CD4-positive, CD25-positive, alpha-beta regulatory T cell (primary cell): ENCODE results near the gene RNLS. TPM values are rescaled to one million over a fixed set of nuclear protein-coding genes. Genes with fewer than 3 reads are reported as not detected.
"Not testable (repeated sequence)": the region's sequence is repeated elsewhere in the genome, so short reads cannot be mapped to it uniquely, and the experiment has no call there.

Experiments
- ATAC-seq, 2 donors: fragments of 150-1000 bp; cut with Tn5 transposase; one replicate each; pipeline ENCODE4 v1.10.0; 2021; ENCODE audit warnings: low read depth in 2 of 2, moderate number of reproducible peaks in 2 of 2, moderate library complexity in 1 of 2
- DNase-seq, 3 donors: peaks; one replicate each; pipeline versions ENCODE4 v3.0.0 to v3.0.0-alpha.2; 2012 to 2022; ENCODE audit warnings: mixed read lengths in 1 of 3
- H3K27ac ChIP-seq: one replicate; pipeline ENCODE4 v1.7.0; 2013; ENCODE audit warnings: mild to moderate bottlenecking, low read length; ENCODE audit not compliant: insufficient read depth, poor library complexity, severe bottlenecking
- H3K27me3 ChIP-seq: one replicate; pipeline ENCODE4 v1.7.0; 2013; ENCODE audit warnings: low read length; ENCODE audit not compliant: control insufficient read depth, insufficient read depth
- H3K36me3 ChIP-seq: one replicate; pipeline ENCODE4 v1.7.0; 2013; ENCODE audit warnings: mild to moderate bottlenecking, low read length, moderate library complexity; ENCODE audit not compliant: control insufficient read depth, insufficient read depth
- H3K4me1 ChIP-seq: 2 replicates; pipeline ENCODE4 v1.7.0; 2013; ENCODE audit warnings: mild to moderate bottlenecking, low read length; ENCODE audit not compliant: insufficient read depth, control insufficient read depth, poor library complexity, severe bottlenecking
- H3K4me3 ChIP-seq: one replicate; pipeline ENCODE4 v1.7.0; 2013; ENCODE audit warnings: low read depth, mild to moderate bottlenecking, low read length, moderate library complexity
- H3K9me3 ChIP-seq, 2 experiments: 1 replicate in 1 of 2; 2 replicates in 1 of 2; pipeline ENCODE4 v1.7.0; 2013; ENCODE audit warnings: low read length in 2 of 2, mild to moderate bottlenecking in 1 of 2, moderate library complexity in 1 of 2; ENCODE audit not compliant: control insufficient read depth in 2 of 2
- H3K27ac Mint-ChIP-seq, 3 donors: one replicate each; pipeline ENCODE4 v1.8.0; 2020 to 2022; ENCODE audit warnings: mild to moderate bottlenecking in 3 of 3, mixed read lengths in 3 of 3, moderate library complexity in 2 of 3
- H3K27me3 Mint-ChIP-seq: one replicate; pipeline ENCODE4 v1.8.0; 2022; ENCODE audit warnings: mild to moderate bottlenecking, mixed read lengths
- H3K36me3 Mint-ChIP-seq: one replicate; pipeline ENCODE4 v1.8.0; 2020; ENCODE audit warnings: mixed read lengths
- H3K4me1 Mint-ChIP-seq, 4 donors: one replicate each; pipeline ENCODE4 v1.8.0; 2020 to 2022; ENCODE audit warnings: mixed read lengths in 4 of 4, mild to moderate bottlenecking in 1 of 4
- H3K4me3 Mint-ChIP-seq, 4 donors: one replicate each; pipeline ENCODE4 v1.8.0; 2020 to 2022; ENCODE audit warnings: mild to moderate bottlenecking in 4 of 4, mixed read lengths in 4 of 4, moderate library complexity in 3 of 4
- H3K9me3 Mint-ChIP-seq, 7 donors: one replicate each; pipeline ENCODE4 v1.8.0; 2020 to 2022; ENCODE audit warnings: mixed read lengths in 7 of 7, mild to moderate bottlenecking in 3 of 7, moderate library complexity in 2 of 7
- polyA plus RNA-seq, 4 donors: library from polyadenylated mRNA; unstranded; fragments of 300-500 nt; fragmentation: Illumina TruSeq; gene quantifications; one replicate each; pipeline ENCODE4 v1.2.3, GENCODE V29; 2021
- total RNA-seq: library from RNA; stranded (reverse); gene quantifications from one replicate; pipeline ENCODE4 v1.2.3, GENCODE V29; 2022

Gene RNLS
- total and polyA plus RNA-seq, 5 donors from 2014 or later = 1.6 to 5.6 (median 4.4) TPM

DNA sequence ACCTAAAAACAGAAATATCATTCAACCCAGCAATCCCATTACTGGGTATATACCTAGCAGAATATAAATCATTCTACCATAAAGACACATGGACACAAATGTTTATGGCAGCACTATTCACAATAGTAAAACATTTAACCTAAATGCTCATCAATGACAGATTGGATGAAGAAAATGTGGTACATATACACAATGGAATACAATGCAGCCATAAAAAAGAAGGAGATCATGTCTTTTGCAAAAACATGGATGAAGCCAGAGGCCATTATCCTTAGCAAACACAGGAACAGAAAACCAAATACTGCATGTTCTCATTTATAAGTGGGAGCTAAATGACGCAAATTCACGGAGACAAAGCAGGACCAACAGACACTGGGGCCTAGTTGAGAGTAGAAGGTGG, 96.3 kb downstream of the RNLS start:
- H3K27ac ChIP-seq, H3K27ac Mint-ChIP-seq, H3K9me3 ChIP-seq, H3K36me3 ChIP-seq, DNase-seq, H3K4me3 Mint-ChIP-seq, H3K9me3 Mint-ChIP-seq, H3K27me3 Mint-ChIP-seq, H3K4me3 ChIP-seq, H3K4me1 ChIP-seq, ATAC-seq, H3K36me3 Mint-ChIP-seq, H3K4me1 Mint-ChIP-seq, H3K27me3 ChIP-seq: not testable (repeated sequence)

DNA sequence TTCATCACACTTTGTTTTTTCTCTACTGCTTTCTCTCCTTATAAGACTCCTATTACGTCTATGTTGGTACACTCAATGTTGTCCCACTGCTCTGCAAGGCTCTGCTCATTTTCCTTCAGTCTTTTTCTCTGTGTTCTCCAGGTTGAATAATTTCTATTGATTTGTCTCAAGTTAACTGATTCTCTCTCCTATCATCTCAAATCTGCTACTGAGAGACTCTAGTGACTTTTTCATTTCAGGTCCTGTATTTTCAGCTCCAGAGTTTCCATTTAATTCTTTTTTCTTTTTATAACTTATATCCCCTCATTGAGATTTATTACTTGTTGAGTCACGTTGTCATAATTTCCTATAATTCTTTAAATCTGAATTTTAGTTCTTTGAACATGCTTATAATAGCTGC, 100.9 kb downstream of the RNLS start:
- ATAC-seq = no peak
- no peak overlapping the region for H3K27ac ChIP-seq
- no peak overlapping the region for H3K27ac Mint-ChIP-seq

GRCh38 chr10:88478256-88478655, 104.9 kb downstream of the RNLS start:
- peaks cover 0 to 3% (median 0%) of the 10 kb centered on the region in 4 donors for H3K4me1 Mint-ChIP-seq
- DNase-seq (no peak), ATAC-seq (no peak)
- peaks cover 10% of the 10 kb centered on the region for H3K27me3 Mint-ChIP-seq
- no peaks in the 10 kb centered on the region for H3K9me3 ChIP-seq
- H3K36me3 ChIP-seq = no peaks in the 10 kb centered on the region
- H3K4me1 ChIP-seq = no peaks in the 10 kb centered on the region
- peaks cover 0 to 3% (median 0%) of the 10 kb centered on the region in 7 donors for H3K9me3 Mint-ChIP-seq
- H3K36me3 Mint-ChIP-seq = no peaks in the 10 kb centered on the region
- no peaks in the 10 kb centered on the region for H3K27me3 ChIP-seq
- no peak overlapping the region for H3K4me3 Mint-ChIP-seq
- no peak overlapping the region for H3K27ac ChIP-seq
- H3K4me3 ChIP-seq = no peak overlapping the region
- H3K27ac Mint-ChIP-seq = no peak overlapping the region

More for the DNA sequence above, 100.9 kb downstream of the RNLS start:
- H3K4me3 ChIP-seq = no peak overlapping the region
- no peaks in the 10 kb centered on the region for H3K36me3 ChIP-seq
- no peaks in the 10 kb centered on the region for H3K4me1 ChIP-seq
- Mint-ChIP-seq H3K36me3 (peaks cover 4% of the 10 kb centered on the region), H3K4me1 (no peaks in the 10 kb centered on the region), H3K4me3 (no peak overlapping the region), H3K9me3 (peaks cover 0 to 4% (median 0%) of the 10 kb centered on the region in 7 donors), H3K27me3 (peaks cover 10% of the 10 kb centered on the region)
- no peak for DNase-seq
- no peaks in the 10 kb centered on the region for H3K9me3 ChIP-seq
- no peaks in the 10 kb centered on the region for H3K27me3 ChIP-seq

DNA sequence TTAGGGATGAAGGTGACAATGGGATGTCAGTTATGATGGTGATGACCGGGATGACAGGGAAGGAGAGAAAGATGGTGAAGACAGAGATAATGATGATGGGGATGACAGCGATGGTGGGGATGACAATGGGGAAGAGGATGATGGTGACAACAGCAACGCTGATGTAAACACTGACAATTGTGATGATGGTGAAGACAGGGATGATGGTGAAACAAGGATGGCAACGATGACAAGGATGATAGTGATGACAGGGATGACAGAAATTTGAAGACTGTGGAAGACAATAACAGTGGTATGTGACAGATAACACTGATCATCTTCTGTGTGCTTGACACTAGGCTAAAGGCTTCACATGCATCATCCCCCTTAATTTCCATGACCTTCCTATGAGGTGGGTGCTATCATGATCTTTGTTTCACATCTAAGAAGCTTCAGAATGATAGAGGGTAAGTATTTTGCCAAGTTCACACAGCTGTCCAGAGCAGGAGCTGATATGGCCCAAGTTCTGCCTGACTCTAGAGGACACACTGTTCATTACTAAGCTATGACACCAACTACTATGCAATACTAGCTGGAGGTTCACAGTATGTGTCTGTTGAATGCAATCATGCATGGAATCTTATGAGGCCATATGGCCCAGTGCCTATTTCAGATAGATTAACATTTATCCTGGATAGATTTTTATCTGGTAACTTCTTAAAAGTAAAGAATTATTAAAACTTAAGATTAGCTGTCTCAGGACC, 105.6 kb downstream of the RNLS start:
- no peaks in the 10 kb centered on the region for H3K36me3 Mint-ChIP-seq
- no peak for DNase-seq
- H3K9me3 ChIP-seq = no peaks in the 10 kb centered on the region
- no peak overlapping the region for H3K27ac Mint-ChIP-seq
- H3K4me3 Mint-ChIP-seq = no peak overlapping the region
- peaks cover 8% of the 10 kb centered on the region for H3K27me3 Mint-ChIP-seq
- ATAC-seq = no peak
- no peak overlapping the region for H3K4me3 ChIP-seq
- H3K4me1 Mint-ChIP-seq = peaks cover 0 to 3% (median 0%) of the 10 kb centered on the region in 4 donors
- H3K27me3 ChIP-seq = no peaks in the 10 kb centered on the region
- H3K4me1 ChIP-seq = no peaks in the 10 kb centered on the region
- H3K9me3 Mint-ChIP-seq = peaks cover 0 to 3% (median 0%) of the 10 kb centered on the region in 7 donors
- H3K27ac ChIP-seq = no peak overlapping the region
- no peaks in the 10 kb centered on the region for H3K36me3 ChIP-seq

DNA sequence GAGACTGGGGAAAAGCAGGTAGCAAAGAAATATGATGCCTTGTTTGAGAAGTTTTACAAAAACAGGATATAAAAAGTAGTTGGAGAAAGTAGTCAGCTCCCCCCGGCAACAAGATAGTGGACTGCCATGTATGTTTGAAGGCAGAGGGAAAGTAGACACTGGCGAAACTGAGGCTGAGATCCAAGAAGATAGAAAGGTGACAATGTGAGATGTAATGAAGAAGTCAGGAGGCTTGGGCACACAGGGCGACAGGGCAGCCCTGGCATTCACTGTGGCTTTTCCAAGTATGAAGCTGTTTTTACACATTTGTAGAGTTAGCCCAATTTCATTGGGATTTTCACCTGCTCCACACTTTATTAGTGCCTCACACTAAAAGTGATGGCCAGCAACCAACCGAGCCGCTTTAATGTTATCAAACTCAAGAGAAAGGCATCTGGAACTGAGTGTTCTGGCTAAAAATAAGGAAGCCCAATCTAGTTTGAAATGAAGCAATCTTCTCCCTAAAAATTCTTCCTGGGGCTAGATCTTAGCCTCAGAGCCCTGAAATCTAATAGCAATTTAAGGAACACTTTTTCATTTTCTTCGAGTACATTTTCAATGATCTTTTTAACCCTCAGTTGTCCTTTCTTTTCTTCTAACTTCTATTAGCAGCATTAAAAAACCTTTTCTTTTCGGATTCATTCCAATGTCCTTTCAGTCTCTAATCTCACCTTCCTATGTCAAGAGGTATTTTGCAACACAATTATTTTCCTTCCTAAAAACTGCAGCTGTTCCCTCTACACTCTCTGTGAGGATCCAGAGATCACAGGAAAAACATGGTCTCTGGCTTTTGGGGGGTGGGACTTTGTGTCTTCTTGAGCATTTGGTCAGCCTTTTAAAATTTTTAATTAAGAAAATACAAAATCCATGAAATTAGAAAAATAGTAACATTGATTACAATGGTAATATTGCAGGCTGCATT, 108.0 kb downstream of the RNLS start:
- H3K27ac Mint-ChIP-seq = no peak overlapping the region

DNA sequence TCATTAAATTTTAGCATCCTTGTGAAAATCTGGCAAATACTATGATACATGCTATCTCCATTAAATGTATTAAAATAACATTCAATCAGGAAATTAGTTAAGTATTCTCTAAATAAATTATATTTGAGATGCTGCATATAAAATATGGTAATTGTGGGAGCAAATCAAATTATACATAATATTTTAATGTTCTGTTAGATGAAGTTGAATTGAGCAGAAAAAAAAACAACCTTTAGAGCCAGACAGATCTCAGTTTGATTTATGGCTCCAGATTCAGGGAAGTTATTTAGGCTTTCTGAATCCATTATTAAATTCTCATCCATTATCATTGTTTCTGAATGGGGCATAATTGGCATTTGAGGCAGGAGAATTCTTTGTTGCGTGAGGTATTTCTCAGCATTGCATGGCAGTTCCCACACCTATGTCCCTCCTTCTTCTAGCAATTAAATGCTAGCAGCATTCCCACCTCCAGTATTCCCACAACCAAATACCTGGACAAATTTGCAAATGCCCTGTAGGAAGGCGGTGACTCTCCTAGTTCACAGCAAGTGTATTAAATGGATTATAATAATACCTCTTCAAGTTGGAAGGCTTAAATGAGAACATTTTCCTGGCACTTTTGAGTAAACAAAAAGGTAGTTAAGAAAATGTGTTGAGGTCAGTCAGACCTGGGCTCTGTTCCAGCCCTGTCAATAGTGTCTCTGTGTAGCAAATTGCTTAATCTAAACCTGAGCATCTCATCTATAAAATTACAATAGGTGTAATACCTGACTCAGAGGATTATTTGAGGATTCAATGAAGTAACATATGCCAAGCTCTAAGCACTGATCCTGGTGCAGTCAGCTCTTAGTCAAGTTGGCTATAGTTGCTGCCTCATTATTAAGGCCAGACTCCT, 108.9 kb downstream of the RNLS start:
- no peaks in the 10 kb centered on the region for H3K27me3 Mint-ChIP-seq
- no peak overlapping the region for H3K27ac Mint-ChIP-seq
- DNase-seq (no peak), ATAC-seq (no peak)
- no peak overlapping the region for H3K4me3 ChIP-seq
- no peaks in the 10 kb centered on the region for H3K36me3 ChIP-seq
- H3K9me3 Mint-ChIP-seq = no peaks in the 10 kb centered on the region
- peaks cover 0 to 3% (median 0%) of the 10 kb centered on the region in 4 donors for H3K4me1 Mint-ChIP-seq
- H3K36me3 Mint-ChIP-seq = peaks cover 7% of the 10 kb centered on the region
- no peak overlapping the region for H3K4me3 Mint-ChIP-seq
- H3K4me1 ChIP-seq = no peaks in the 10 kb centered on the region
- no peak overlapping the region for H3K27ac ChIP-seq
- H3K9me3 ChIP-seq = no peaks in the 10 kb centered on the region
- H3K27me3 ChIP-seq = no peaks in the 10 kb centered on the region

More for the DNA sequence above, 108.0 kb downstream of the RNLS start:
- Mint-ChIP-seq H3K36me3 (peaks cover 7% of the 10 kb centered on the region), H3K4me3 (no peak overlapping the region), H3K9me3 (no peaks in the 10 kb centered on the region), H3K27me3 (no peaks in the 10 kb centered on the region), H3K4me1 (peaks cover 0 to 3% (median 0%) of the 10 kb centered on the region in 4 donors)
- H3K36me3 ChIP-seq = no peaks in the 10 kb centered on the region
- H3K27ac ChIP-seq = no peak overlapping the region
- H3K9me3 ChIP-seq = no peaks in the 10 kb centered on the region
- DNase-seq (no peak), ATAC-seq (no peak)
- H3K27me3 ChIP-seq = no peaks in the 10 kb centered on the region
- H3K4me1 ChIP-seq = no peaks in the 10 kb centered on the region
- H3K4me3 ChIP-seq = no peak overlapping the region

DNA sequence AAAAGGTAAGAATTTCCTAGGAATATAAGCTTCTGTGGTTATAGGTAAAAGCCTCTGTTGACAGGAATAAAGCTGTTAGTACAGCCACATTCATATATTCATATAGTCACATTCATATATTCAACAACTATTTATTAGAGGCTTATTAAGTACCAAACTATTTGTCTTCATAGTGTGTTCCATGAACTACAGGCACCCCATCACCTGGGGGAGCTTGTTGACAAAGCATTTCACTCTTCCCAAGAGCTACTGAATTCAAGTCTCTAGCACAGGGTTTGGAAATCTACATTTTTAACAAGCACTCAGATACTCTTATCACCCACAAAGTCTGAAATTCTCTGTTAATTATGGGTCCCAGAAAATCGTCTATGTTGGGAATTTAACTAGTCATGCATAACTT, 110.6 kb downstream of the RNLS start:
- H3K4me1 Mint-ChIP-seq = peaks cover 0 to 3% (median 0%) of the 10 kb centered on the region in 4 donors
- Histone ChIP-seq H3K9me3 (no peaks in the 10 kb centered on the region), H3K4me3 (no peak overlapping the region), H3K27ac (no peak overlapping the region), H3K27me3 (no peaks in the 10 kb centered on the region), H3K36me3 (no peaks in the 10 kb centered on the region), H3K4me1 (no peaks in the 10 kb centered on the region)
- H3K4me3 Mint-ChIP-seq = no peak overlapping the region
- no peak overlapping the region for H3K27ac Mint-ChIP-seq
- H3K27me3 Mint-ChIP-seq = no peaks in the 10 kb centered on the region
- H3K36me3 Mint-ChIP-seq = peaks cover 7% of the 10 kb centered on the region
- no peaks in the 10 kb centered on the region for H3K9me3 Mint-ChIP-seq
- no peak for DNase-seq
- no peak for ATAC-seq
